GM21381 (cell line): ENCODE results near the gene FUT2.

Source experiments
- ATAC-seq: cut with Tn5 transposase; IDR thresholded peaks from one replicate; pipeline ENCODE4 v1.9.1; 2021; ENCODE audit warnings: mild to moderate bottlenecking, moderate library complexity; ENCODE audit not compliant: unreplicated experiment

The FUT2 gene

GRCh38 chr19:48749571-48750198, 53.9 kb downstream of the FUT2 start:
- no peak for ATAC-seq

GRCh38 chr19:48750351-48750750, 54.6 kb downstream of the FUT2 start:
- no peak for ATAC-seq

DNA sequence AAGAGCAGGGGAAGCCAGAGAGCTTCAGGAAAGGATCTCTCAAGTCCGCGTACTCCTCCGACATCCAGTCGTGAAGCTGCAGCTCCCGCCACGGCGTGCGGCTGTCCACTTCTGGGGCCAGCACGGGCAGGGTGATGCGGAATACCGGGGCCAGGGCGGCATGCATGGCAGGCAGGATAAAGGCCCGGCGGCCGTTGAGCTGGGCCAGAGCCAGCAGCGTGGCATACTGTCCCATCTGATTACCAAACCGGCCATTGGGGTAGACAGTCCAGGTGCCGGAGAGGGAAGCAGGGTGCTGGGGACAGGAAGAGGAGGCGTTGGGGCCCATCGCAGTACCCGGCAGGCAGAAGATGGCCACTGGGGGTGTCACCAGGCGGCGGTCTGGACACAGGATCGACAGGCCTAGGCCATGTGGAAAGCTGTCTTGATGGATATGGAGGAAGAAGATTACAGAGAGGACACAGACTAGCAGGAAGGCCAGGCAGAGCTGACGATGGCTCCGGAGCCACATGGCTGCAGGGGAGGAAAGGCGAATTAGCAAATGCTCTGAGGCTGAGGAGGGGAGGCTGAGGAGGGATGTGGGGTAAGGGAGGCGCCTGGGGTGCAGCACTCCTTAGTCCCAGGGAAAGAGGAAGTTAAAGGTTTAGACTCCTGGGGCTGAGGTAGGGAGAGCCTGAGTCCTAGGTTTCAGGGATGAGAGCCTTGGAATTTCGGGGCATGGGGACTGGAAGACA, 55.2 kb downstream of the FUT2 start:
- ATAC-seq: no peak

GRCh38 chr19:48751845-48752495, 56.2 kb downstream of the FUT2 start:
- ATAC-seq: no peak

- ATAC-seq: no peak
These were observed 57.0 kb downstream of the FUT2 start, which contains the start of gene FUT1 for GRCh38 chr19:48752496-48753365. TSS of gene FUT1 (minus strand) at chr19:48752641. CDS start at chr19:48751281, 1,360 bp downstream.

GRCh38 chr19:48755084-48755641, 59.4 kb downstream of the FUT2 start, which contains the start of gene FGF21:
TSS of gene FGF21 (plus strand) at chr19:48755524. CDS start at chr19:48756237, 713 bp downstream.
- no peak for ATAC-seq
